Activated CD4-positive, alpha-beta T cell treated with anti-CD3 and anti-CD28 coated beads, Interleukin-2, amount 50 U/mL, for 1 hour (primary cell): Measurements from ENCODE around the gene TSPAN11.
"Not testable (repeated sequence)": the region's sequence is repeated elsewhere in the genome, so short reads cannot be mapped to it uniquely, and the experiment has no call there.

Experiments used
- DNase-seq: peaks from one replicate; pipeline ENCODE4 v3.0.0-alpha.2; 2020

Gene TSPAN11

DNA sequence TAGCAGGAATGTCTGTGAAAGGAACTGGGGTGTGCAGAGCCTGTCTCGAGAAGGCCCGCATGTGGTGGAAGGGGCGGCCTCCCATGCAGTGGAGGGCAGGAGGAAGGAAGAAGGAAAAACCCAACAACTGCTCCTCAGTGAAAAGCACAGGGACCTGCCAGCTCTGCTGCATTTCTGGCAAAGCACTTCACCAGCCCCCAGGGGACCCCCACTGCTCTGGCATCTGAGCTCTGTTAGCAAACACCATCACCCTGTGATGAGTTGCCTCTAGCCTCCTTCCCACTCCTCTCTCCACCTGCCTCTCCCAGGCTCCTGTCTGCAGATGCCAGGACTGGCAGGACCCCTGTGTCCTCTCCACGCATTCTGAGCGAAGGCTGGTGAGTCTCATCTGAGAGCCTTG lies 78.1 kb downstream of the TSPAN11 start:
- DNase-seq = no peak

DNA sequence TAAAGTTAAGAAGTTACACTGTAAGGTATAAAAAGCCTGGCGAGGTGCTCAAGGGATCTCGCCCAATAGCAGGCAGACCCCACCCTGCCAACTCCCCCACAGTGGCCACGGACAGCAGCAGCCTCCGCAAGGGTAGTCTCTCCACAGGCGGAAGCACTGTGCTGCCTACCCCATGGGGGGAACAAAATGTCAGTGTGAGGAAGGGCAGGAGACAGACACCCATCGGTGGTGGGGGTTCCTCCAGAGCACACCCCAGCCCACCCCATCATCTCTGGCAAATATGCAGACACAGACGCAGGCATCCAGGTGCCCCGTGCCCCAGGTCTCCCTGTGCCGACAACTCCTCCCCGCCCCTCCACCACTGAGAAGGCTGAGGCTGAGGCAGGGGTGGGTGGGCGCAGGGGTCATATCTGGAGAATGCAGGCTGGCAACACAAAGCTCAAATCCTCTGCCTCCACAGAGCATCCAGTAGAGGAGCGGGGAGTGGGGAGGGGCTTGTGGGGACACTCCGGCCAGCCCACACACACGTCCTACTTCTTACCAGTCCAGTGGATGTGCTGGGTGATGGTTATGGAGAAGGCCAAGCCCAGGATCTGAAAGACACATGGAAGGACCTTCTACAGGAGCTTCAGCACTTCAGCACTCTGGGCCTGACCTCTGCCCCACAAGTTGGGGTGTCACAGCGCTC lies 78.9 kb downstream of the TSPAN11 start:
- no peak for DNase-seq

DNA sequence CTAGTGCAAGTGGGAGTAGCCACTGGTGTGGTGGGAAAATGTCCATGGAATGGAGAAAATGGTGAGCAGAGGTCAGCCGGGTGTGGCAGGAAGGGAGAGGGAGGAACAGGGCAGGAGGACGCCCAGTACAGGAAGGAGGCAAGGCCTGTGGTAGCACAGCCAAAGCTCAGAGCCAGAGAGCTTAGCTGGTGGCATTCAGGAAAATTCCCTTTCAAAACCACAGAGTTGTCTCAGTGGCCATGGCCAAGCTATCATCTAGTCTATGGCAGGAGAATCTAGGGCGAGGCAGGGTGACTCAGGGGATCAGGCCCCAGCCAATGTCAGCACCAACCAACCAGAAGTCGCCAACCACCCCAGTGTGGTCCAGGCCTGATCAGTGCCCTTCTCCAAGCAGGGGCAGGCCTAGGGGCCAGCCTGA lies 79.4 kb downstream of the TSPAN11 start:
- DNase-seq = no peak

DNA sequence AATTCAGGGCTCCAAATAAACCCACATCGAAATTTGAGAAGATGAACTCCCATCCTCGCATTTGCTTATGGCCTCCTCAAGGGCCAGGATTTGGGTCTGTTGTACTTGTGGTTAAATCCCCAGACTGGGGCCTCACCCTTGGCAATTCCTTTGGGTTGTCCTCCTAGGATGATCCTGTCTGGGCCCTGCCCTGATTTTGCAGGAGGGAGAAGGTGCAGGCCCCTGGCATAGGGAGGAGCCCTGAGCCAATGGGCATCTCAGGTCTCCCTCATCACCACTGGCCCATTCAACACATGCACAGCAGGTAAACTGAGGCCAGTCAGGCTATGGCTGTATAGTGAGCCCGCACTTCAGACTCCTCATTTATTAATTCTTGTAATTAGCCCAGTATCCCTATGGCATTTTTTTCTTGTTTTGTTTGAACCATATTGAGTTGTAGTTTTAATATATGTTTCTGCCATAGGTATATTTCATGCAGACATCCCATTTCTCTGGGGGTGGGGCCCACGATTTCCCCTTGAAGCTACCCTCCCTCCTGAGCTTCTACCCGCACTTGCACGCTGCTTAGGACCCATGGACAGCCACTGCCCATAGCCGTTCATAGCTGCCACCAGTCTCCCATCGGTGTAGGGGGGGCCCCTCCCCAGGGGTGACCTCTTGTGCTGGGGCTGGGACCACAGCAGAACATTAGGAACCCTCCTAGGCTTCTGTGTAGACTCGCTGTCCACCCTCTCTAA lies 80.0 kb downstream of the TSPAN11 start:
- DNase-seq = no peak

DNA sequence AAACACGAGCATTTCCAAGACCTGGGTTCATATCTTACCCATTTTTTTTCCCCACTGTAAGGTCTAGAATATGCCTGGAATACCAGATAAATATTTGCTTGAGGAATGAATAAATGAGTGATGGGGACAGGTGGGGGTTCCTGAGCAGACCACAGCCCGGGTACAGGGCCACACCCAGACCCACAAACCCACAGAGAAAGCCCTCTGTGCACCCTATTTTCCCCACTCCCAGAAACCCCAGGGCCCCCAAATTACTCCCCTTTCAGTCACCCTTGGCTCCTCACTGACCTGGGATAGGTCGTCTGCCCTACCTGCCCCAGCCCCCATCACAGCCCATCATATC lies 80.6 kb downstream of the TSPAN11 start:
- no peak for DNase-seq

DNA sequence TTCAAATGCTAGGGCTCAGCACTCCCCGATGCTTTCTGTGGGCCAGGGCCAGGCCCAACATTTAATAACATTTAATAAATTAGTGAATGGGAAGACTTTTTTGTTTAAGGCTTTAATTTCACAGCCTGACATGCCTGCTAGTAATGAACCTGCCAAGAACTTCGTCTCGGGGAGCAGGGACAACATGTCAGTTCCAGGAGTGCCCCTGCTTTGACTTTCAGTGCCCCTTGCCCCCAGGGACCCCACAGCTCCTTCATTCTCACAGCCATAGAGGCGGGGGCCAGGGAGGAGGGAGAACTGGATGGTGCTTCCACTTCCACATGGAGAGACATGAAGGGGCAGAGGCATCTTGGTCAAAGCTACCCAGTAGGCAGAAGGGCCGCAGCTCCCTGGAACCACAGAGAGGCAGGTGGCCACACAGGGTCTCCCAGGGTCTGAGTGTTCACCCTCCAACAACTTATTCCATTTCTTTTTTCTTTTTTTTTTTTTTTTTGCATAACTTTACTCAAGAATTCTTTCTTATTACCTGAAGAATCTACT lies 81.2 kb downstream of the TSPAN11 start:
- DNase-seq = no peak

DNA sequence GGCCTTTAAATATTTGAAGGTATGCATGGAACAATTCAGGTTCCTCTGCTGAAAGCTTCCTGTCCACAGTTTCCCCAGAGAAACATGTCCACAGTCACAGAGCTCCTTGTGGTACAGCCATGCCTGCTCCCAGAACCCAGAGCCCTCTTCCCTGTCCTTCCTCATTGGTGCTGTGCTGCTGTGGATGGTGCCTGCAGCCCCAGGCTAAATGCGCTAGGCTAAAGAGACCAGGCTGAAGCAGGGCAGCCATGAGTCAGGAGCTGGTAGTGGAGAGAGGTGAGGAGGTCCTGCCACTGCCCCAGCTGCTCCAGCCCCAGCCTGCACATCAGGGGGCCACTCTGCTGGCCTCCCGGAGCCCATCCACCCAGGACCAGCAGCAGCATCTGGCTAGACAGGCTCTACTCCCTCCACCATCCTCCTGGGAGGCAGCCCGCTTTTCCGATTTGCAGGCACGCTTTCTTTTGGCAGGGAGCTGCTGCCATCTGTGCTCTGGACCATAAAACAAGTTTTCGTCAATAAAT lies 81.8 kb downstream of the TSPAN11 start:
- DNase-seq = no peak

DNA sequence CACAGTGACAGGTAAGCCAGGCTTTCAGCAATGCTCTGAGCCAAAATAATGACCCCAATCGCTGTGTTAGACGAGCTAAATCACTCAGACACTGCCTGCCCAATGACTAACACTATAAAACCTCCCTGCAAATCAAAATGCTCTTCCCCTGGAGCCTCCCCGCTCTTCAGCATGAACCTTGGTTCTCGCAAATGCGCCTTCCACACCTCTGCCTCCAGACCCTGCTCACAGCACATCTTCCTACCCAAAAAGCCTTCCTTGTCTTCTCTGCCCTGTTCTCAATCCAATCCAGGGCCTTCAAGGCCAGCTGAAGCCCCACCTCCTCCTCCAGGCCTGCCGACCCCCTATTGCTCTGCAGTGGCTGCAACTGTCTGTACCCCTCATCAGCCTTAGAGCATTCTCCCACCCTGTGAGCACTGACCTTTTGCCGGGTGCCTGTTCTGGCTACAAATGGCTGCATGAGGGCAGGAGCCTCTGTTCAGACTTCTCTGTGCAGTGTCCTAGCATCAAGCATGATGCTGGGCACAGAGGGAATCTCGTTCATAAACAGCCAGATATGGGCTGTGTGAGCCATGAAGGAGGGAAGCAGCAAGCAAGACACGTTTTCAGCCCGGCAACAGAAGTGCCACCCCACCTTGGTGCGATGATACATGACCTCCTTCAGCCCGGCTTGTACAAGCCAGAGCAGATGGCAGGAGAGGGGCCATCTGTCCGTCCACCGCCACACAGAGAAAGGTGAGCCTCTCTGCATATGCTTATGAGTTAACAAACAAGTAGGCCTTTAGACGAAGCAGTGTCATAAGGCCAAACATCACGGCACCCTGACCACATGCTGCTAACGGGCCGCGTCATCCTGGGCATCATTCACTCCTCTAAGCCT lies 82.7 kb downstream of the TSPAN11 start:
- no peak for DNase-seq

DNA sequence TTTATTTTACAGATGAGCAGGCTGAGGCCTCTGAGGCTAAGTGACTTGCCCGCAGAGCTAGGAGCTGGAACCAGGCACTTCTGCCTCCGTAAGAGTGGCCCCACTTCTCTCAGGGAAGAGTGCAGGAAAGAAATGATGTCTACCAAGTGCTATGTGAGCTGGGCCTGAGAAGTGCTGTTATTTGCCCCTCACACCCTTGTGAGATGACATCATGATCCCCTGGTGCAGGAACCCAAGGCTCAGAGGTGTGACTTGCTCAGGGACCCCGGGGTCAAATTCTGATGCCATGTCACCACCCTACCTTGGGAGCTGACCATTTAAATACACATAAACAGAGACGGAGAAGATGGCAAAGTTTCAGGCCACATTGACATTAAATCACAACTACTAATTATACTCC lies 83.4 kb downstream of the TSPAN11 start:
- DNase-seq = no peak

DNA sequence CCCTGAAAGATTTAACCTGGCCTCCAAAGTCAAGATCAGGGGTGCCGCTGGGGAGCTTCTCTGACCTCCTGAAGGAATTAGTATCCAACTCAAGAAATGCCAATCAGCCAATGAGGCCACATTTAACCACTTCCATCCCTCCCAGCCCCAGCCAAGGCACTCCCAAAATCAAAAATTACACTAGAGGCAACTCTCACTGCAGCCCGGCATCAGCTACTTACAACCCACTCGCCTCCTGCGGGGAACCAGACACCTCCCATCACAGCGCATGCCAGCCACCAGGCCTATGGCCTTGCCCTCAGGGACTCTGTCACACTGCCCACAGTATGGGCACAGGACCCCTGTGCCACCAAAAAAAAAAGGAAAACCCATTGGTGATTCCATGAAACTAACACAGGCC lies 84.8 kb downstream of the TSPAN11 start:
- DNase-seq = no peak

DNA sequence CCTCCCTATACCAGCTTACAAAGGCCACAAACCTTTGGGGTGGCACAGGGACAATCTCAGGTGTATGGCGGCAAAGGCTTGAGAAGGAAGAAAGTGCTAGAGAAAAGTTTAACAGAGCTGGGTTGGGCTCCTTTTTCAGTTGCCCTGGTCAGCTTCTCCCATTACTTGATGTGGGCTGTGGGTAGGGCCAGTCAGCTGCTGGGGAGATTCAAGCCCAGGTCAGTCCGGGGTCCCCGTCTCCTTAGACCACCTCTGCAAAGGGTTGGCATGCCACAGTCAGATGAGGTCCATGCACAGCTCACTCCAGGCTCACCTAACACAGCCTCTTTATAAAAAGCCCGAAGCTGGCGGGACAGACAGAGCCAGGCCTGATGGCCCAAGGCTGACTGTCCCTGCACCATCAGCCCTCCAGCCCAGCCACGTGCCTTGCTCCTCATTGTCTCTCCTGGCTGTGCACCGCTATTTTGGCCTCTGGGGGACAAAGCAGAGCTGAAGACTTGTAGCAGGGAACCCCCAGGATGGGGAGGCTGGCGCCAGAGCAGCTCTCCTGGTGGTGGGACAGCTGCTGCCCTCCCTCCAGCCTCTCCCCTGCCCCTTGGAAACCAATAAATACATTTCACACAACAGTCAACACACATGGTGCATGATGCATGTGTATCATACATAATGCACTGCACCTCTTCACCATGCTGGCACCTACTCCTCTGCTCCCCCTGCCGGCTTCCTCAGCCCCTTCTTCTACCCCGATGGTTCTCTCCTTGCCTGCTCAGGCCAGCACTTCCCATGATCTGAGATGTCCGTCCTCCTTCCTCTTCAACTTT lies 85.4 kb downstream of the TSPAN11 start:
- DNase-seq = no peak

DNA sequence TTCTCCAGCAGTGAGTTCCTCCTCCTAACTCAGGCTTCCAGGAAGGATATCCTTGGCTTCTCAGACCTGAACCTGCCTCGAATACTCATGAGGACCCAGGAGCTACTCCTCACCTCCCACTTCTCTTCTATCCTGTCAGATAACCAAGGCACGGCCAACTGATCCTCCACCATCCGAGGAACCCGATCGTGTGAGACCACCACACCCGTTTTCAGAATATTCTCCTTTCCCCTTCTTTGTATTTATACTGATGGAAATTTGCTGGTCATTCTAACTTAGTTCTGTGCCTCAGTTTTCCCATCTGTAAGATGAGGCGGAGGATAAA lies 86.0 kb downstream of the TSPAN11 start:
- not testable (repeated sequence) for DNase-seq

DNA sequence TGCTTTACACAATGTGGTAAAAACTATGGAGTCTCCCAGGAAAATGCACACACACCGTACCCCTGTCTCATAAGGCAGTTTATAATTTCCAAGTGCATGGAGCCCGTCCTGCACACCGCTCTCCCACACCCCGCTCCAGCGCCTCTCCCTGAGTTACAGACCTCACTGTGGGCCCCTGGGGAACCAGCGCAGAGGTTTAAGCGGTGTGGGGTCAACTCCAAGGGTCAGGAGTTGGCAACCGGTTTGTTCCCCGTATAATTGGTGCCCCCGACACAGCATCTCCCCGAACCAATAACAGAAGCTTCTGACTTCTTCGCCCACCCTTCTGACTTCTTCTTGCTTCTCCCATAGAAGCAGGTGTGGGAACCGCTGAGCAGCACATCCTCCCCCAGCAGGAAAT lies 88.7 kb downstream of the TSPAN11 start:
- DNase-seq = no peak

DNA sequence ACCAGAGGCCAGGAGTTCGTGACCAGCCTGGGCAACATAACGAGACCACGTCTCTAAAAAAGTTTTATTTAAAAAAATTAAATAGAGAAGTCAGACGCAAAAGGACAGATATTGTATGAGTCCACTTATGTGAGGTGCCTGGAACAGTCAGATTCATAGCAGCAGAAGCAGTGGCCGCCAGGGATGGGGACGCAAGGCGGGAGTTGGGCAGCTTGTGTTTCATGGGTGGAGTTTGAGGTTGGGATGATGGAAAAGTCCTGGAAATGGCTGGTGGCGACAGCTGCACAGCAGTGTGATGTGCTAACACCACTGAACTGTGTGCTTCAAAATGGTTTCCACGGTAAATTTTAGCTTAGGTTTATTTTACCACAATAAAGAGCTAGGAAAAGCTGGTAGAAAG lies 89.5 kb downstream of the TSPAN11 start:
- DNase-seq = no peak

DNA sequence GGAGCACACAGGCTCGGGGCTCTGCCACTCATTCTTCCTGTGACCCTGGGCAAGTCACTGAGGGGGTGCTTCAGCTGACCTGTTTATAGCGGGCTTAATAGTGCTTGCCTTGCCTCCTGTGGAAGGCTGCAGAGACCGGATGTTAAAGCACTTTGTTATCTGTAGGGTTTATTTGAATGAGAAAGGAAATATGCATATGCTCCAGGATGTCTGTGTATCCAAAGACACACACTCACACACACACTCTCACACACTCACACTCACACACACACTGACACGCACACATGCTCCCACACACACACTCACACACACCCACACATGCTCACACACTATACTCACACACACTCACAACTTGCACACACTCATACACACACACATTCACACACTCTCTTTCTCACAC lies 91.0 kb downstream of the TSPAN11 start:
- DNase-seq = no peak

DNA sequence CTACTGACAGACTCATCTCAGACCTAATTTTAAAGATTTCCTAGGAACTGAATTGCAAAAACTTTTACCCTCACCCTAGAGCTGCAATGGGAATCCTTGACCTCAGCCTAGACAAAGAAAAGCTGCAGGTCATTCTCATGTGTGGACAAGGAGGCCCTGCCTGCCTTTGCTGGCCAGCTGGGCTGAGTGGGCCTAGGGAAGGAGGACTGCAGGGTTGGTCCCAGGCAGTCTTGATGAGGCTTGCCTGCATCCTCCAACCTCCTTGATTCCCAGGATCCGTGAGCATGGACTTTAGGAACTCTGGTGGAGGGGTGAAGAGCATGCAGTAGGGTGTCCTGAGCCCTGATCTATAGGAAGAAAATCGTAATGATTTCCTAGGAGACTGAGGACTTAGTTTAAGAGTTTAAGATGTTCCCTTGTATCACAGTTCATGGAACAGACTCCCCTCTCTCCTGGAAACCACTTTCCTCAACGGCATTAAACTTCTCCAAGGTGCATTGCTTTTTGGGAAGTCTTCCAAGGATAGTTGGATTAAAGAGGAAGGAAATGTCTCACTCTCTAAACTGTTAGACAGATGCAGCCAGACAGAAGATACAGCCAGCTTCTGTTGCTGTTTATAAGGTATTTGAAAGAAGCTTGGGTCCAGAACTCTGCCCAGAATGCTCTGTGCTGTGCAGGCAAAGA lies 91.7 kb downstream of the TSPAN11 start:
- no peak for DNase-seq

DNA sequence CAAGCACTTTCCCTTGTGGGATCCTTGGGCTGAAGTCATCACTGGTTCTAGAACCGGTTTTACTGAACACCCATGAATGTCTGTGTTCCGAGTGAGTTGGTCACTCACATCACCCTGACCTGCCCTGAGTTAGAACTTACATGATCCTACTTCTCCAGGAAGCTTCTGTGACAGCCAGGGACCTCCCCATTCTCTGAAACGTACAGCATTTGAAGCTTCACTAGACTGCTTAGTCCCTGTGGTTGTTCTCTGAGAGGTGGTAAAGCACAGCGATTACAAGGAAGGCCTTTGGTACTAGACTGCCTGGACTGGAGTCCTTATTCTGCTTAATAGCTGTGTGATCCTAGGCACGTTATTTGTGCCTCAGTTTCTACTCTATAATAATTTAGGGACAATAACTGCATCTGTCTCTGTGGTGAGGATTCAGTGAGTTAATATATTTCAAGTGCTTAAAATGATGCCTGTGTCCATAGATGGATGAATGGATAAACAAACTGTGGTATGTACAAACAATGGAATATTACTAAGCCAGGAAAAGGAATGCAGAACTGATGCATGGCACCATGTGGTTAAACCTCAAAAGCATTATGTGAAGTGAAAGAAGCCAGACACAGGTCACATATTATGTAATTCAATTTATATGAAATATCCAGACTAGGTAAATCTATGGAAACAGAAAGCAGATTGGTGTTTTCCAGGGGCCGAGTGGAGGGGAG lies 92.4 kb downstream of the TSPAN11 start:
- no peak for DNase-seq

DNA sequence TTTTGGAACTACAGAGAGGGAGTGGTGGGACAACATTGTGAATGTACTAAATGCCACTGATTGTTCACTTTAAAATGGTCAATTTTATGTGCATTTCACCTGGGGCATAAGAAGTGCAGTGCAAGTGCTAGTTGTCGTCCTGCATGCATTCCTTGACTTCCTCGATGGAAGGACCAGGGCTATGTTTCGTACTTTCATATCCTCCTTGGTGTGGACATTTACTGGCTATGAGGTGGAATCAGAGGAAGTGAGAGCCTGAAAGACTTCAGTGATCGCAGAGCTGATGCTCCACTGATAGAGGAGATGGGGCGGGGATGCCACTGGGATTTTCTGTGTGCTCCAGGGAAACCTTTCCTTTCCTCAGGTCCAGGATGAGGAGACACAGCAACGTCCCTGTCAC lies 93.0 kb downstream of the TSPAN11 start:
- no peak for DNase-seq

DNA sequence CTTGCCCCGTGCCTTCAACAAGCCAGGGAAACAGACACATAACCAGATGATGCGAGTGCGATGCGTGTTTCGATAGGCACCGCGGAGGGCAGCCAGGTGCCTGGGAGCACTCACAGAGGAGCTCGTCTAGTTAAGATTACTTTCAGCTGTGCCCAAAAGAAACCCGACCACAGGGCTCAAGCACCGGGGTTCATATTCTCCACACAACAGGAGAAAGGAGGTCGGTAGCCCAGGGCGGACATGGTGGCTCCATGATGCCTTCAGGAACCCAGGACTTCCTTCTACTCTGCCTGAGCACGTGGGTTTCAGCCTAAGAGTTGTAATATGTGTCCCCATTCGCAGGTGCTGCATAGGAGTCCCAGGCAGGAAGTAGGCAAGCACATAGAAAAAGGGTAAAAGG lies 93.4 kb downstream of the TSPAN11 start:
- no peak for DNase-seq

DNA sequence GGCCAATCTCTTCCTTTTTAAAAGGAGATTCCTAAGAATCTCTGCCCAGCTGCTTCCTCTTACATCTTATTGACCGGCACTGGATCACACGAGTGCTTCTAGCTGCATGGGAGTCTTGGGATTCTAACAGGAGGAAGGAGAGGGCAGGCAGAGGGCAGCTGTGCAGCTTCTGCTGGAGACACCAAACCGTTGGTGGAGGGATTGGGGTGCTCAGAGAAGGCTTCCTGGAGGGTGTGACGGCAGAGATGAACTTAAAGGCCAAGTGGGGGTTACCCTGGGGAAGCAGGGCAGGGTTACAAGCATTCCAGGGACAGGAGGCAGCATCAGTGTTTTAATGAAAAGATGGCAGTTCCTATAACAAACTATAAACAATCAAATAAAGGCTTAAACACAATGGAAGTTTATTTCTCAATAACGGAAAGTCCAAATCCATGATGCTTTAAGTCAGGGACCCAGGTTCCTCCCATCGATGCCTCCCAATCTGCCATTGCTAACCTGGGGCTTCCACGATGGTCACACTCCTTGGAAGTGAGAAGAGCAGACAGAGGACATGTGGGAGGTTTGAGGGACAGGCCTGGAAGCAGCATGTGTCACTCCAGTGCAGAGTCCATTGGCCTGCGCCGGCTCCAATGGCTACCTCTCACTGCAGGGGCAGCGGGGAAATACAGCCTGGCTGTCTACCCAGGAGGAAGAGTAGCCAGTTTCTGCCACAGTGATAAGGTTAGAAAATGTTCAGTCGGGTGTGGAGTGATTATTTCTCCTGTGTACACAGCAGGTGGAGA lies 94.0 kb downstream of the TSPAN11 start:
- no peak for DNase-seq

DNA sequence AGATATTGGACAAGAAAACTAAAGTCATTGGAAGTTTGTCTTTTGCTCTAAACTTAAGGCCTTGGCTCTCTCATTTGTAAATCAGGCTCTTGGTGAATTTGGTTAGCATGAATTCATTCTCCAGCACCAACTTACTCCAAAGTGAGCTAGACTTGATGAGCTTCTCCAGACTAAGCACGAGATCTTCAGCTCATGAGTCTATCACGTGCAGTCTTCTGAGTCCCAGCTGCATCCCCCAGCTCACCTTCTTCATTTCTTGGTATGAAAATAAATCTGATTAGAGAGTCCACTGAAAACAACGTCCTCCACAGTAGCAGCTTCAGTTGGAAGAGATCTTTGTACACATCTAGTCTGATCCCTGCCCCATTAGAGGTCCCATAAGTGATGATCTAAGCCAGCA lies 94.6 kb downstream of the TSPAN11 start:
- DNase-seq = no peak
